PFSK-1 (cell line): ENCODE results near the gene UBQLN1.

Source experiments
- FOXP2 ChIP-seq: optimal IDR thresholded peaks from 2 replicates; pipeline ENCODE3; 2011; ENCODE audit warnings: borderline replicate concordance, control low read depth, inconsistent platforms; ENCODE audit not compliant: insufficient read depth; ENCODE audit errors: extremely low read length, extremely low read depth
- POLR2AphosphoS5 ChIP-seq: IDR thresholded peaks from 2 replicates; pipeline ENCODE4 v1.6.1; 2012; ENCODE audit warnings: low read depth, mild to moderate bottlenecking, control low read depth, low read length, moderate library complexity
- REST ChIP-seq, 2 experiments: IDR thresholded peaks; 2 replicates each; pipeline versions ENCODE4 v1.6.1 to v1.8.0; 2011 to 2012; ENCODE audit warnings: low read depth in 2 of 2, low read length in 2 of 2, control low read depth in 1 of 2, inconsistent platforms in 1 of 2, mild to moderate bottlenecking in 1 of 2, moderate library complexity in 1 of 2; ENCODE audit not compliant: insufficient read depth in 1 of 2
- TAF1 ChIP-seq: IDR thresholded peaks from 2 replicates; pipeline ENCODE4 v1.6.1; 2012; ENCODE audit warnings: low read length, control low read depth, borderline replicate concordance; ENCODE audit not compliant: insufficient read depth

GRCh38 chr9:83706676-83707517 is 861 bp downstream of the UBQLN1 start:
- TF ChIP-seq TAF1 (0 out of 2 replicates have a peak, but pooled peaks have one; percentile 41), REST (IDR thresholded peaks at IDR 0.05; ENCODE audit: insufficient read depth in 1 of 2, low read depth in 2 of 2, low read length in 2 of 2) (no peak), FOXP2 (no peak), POLR2AphosphoS5 (no peak)
